ENCODE measurements around the gene STEEP1. TPM values are rescaled to one million over a fixed set of nuclear protein-coding genes. Genes with fewer than 3 reads are reported as not detected.

The STEEP1 gene
- total RNA-seq, 1 experiment from 2014 or later = 29.2 TPM

- H3K9me3 ChIP-seq = no peaks in the 10 kb centered on the region
- peaks cover 23% of the 10 kb centered on the region for H3K4me1 ChIP-seq
- DNase-seq = no peak
- Mint-ChIP-seq H3K27me3 (ENCODE audit: insufficient read depth, unreplicated experiment) (no peaks in the 10 kb centered on the region), H3K4me3 (ENCODE audit: unreplicated experiment) (no peak overlapping the region), H3K4me1 (ENCODE audit: low read depth, unreplicated experiment) (peaks cover 15% of the 10 kb centered on the region), H3K9me3 (ENCODE audit: unreplicated experiment) (no peaks in the 10 kb centered on the region), H3K36me3 (ENCODE audit: insufficient read depth, unreplicated experiment) (no peaks in the 10 kb centered on the region), H3K27ac (ENCODE audit: unreplicated experiment) (no peak overlapping the region)
- ChIA-PET CTCF (interaction anchor here (1.4 kb wide), 1 partner anchor 20 kb away, joined by 4 read pairs; no protein-coding TSS in a partner anchor), POLR2A (no interaction called here)
- no TSS peak for BruUV-seq (replicated peaks)
- no peak overlapping the region for H3K4me3 ChIP-seq (ENCODE audit: low read depth, low read length)
- no peak for TF ChIP-seq CTCF (IDR thresholded peaks at IDR 0.05; ENCODE audit: insufficient read depth in 1 of 2, low read depth in 1 of 2, low read length in 1 of 2, severe bottlenecking in 1 of 2, unreplicated experiment in 1 of 2)
- no peaks in the 10 kb centered on the region for H3K36me3 ChIP-seq (ENCODE audit: control insufficient read depth, insufficient read depth, low read length)
- intact Hi-C loops (cut with micrococcal nuclease; ENCODE audit: unreplicated experiment) = no loop called here
- H3K27me3 ChIP-seq (replicated peaks; ENCODE audit: control insufficient read depth, insufficient read depth, low read length) = no peaks in the 10 kb centered on the region
These were observed 72.7 kb downstream of the STEEP1 start for GRCh38 chrX:119492463-119492862.

GRCh38 chrX:119489212-119490074, 75.8 kb downstream of the STEEP1 start:
- peaks cover 4% of the 10 kb centered on the region for H3K4me1 ChIP-seq
- intact Hi-C loops (cut with micrococcal nuclease; ENCODE audit: unreplicated experiment) = no loop called here
- BruUV-seq (replicated peaks) = no TSS peak
- Mint-ChIP-seq H3K4me3 (ENCODE audit: unreplicated experiment) (no peak overlapping the region), H3K9me3 (ENCODE audit: unreplicated experiment) (no peaks in the 10 kb centered on the region), H3K27ac (ENCODE audit: unreplicated experiment) (no peak overlapping the region), H3K4me1 (ENCODE audit: low read depth, unreplicated experiment) (no peaks in the 10 kb centered on the region), H3K27me3 (ENCODE audit: insufficient read depth, unreplicated experiment) (no peaks in the 10 kb centered on the region), H3K36me3 (ENCODE audit: insufficient read depth, unreplicated experiment) (no peaks in the 10 kb centered on the region)
- no peak overlapping the region for H3K4me3 ChIP-seq (ENCODE audit: low read depth, low read length)
- no peaks in the 10 kb centered on the region for H3K9me3 ChIP-seq
- no peaks in the 10 kb centered on the region for H3K36me3 ChIP-seq (ENCODE audit: control insufficient read depth, insufficient read depth, low read length)
- DNase-seq = no peak
- no peak for TF ChIP-seq CTCF (IDR thresholded peaks at IDR 0.05; ENCODE audit: insufficient read depth in 1 of 2, low read depth in 1 of 2, low read length in 1 of 2, severe bottlenecking in 1 of 2, unreplicated experiment in 1 of 2)
- ChIA-PET CTCF (interaction anchor here (0.7 to 1.8 kb wide), 2 partner anchors 12 to 23 kb away, joined by 3 to 12 read pairs; no protein-coding TSS in a partner anchor), POLR2A (no interaction called here)
- no peaks in the 10 kb centered on the region for H3K27me3 ChIP-seq (replicated peaks; ENCODE audit: control insufficient read depth, insufficient read depth, low read length)

- Mint-ChIP-seq H3K27ac (ENCODE audit: unreplicated experiment) (no peak overlapping the region), H3K36me3 (ENCODE audit: insufficient read depth, unreplicated experiment) (no peaks in the 10 kb centered on the region), H3K4me1 (ENCODE audit: low read depth, unreplicated experiment) (no peaks in the 10 kb centered on the region), H3K27me3 (ENCODE audit: insufficient read depth, unreplicated experiment) (no peaks in the 10 kb centered on the region), H3K4me3 (ENCODE audit: unreplicated experiment) (no peak overlapping the region), H3K9me3 (ENCODE audit: unreplicated experiment) (no peaks in the 10 kb centered on the region)
- Histone ChIP-seq H3K4me3 (ENCODE audit: low read depth, low read length) (no peak overlapping the region), H3K36me3 (ENCODE audit: control insufficient read depth, insufficient read depth, low read length) (no peaks in the 10 kb centered on the region), H3K9me3 (no peaks in the 10 kb centered on the region), H3K27me3 (replicated peaks; ENCODE audit: control insufficient read depth, insufficient read depth, low read length) (no peaks in the 10 kb centered on the region), H3K4me1 (no peaks in the 10 kb centered on the region)
- ChIA-PET CTCF (interaction anchor here (1.8 kb wide), 1 partner anchor 24 kb away, joined by 12 read pairs; no protein-coding TSS in a partner anchor), POLR2A (no interaction called here)
- peak; percentile 53 for DNase-seq
- TF ChIP-seq CTCF (IDR thresholded peaks at IDR 0.05; ENCODE audit: insufficient read depth in 1 of 2, low read depth in 1 of 2, low read length in 1 of 2, severe bottlenecking in 1 of 2, unreplicated experiment in 1 of 2) = peak; percentile 40 to 55
- BruUV-seq (replicated peaks) = no TSS peak
- intact Hi-C loops (cut with micrococcal nuclease; ENCODE audit: unreplicated experiment) = loop anchor here (1.0 kb wide), 1 partner anchor 24 kb away; no protein-coding TSS in a partner anchor
These were observed 76.5 kb downstream of the STEEP1 start for GRCh38 chrX:119488749-119489148.

Other genes starting within 250 kb of the STEEP1 start
- 13.4 and 14.4 TPM in 2 replicates for gene SLC25A43, start 166.1 kb downstream of the STEEP1 start, total RNA-seq (2022)
- 416 and 445 TPM in 2 replicates for gene SLC25A5, start 97.0 kb downstream of the STEEP1 start, total RNA-seq (2022)
- 49.6 and 52.9 TPM in 2 replicates for gene UBE2A, start 9.2 kb upstream of the STEEP1 start, total RNA-seq (2022)
- gene NKRF, start 41.0 kb upstream of the STEEP1 start, total RNA-seq (2022) = 14.4 and 16.6 TPM in 2 replicates
- 11.1 and 12.1 TPM in 2 replicates for gene SEPTIN6, start 127.8 kb upstream of the STEEP1 start, total RNA-seq (2022)
- 2.0 and 2.2 TPM in 2 replicates for gene SOWAHD, start 193.2 kb upstream of the STEEP1 start, total RNA-seq (2022)
- gene RPL39, start 226.2 kb upstream of the STEEP1 start, total RNA-seq (2022) = 1,700 and 1,787 TPM in 2 replicates